Right lobe of liver (tissue), 4 donors: ENCODE results near the gene CIRBP.

Experiments used
- CTCF ChIP-seq, 4 donors: fragments of 200-600 bp in 3 of 4; fragments of 450-650 bp in 1 of 4; IDR thresholded peaks; one replicate each; pipeline versions ENCODE4 v1.5.1 to v1.8.0; 2016 to 2022; ENCODE audit warnings: antibody characterized with exemption in 4 of 4, mild to moderate bottlenecking in 2 of 4
- POLR2A ChIP-seq: fragments of 450-650 bp; IDR thresholded peaks from one replicate; pipeline ENCODE4 v1.6.1; 2017; ENCODE audit warnings: antibody characterized with exemption, mild to moderate bottlenecking
- donor health status: DM: no; HTN: no; CAD: no.
- donor health status: DM: no; HTN: no; CAD: no.
- donor health status: DM: no; HTN: yes; CAD: no.

GRCh38 chr19:1250437-1251260 is 18.5 kb upstream of the CIRBP start:
- TF ChIP-seq CTCF (IDR thresholded peaks at IDR 0.05), result no peak
- no peak for TF ChIP-seq POLR2A
